GM19395 (cell line): ENCODE results near the gene MAT1A.

Source experiments
- ATAC-seq: cut with Tn5 transposase; IDR thresholded peaks from one replicate; pipeline ENCODE4 v1.9.1; 2021; ENCODE audit warnings: mild to moderate bottlenecking, moderate library complexity; ENCODE audit not compliant: unreplicated experiment

MAT1A gene

GRCh38 chr10:80283119-80283518 is 6.3 kb downstream of the MAT1A start:
- ATAC-seq, result no peak

GRCh38 chr10:80281784-80282765 is 7.4 kb downstream of the MAT1A start:
- no peak for ATAC-seq

- peak; percentile 55 for ATAC-seq
These were observed 8.2 kb downstream of the MAT1A start for GRCh38 chr10:80281292-80281691.

- ATAC-seq, result no peak
These were observed 9.2 kb downstream of the MAT1A start for GRCh38 chr10:80280071-80280800.

- ATAC-seq, result no peak
These were observed 10.3 kb downstream of the MAT1A start for GRCh38 chr10:80279146-80279545.

- ATAC-seq, result no peak
These were observed 11.0 kb downstream of the MAT1A start for GRCh38 chr10:80278480-80278879.

GRCh38 chr10:80277567-80278250 is 11.7 kb downstream of the MAT1A start:
- no peak for ATAC-seq

- no peak for ATAC-seq
These were observed 12.4 kb downstream of the MAT1A start for GRCh38 chr10:80277016-80277415.

- ATAC-seq, result no peak
These were observed 13.1 kb downstream of the MAT1A start for GRCh38 chr10:80276335-80276734.

- no peak for ATAC-seq
These were observed 13.7 kb downstream of the MAT1A start for GRCh38 chr10:80275756-80276155.

- no peak for ATAC-seq
These were observed 14.3 kb downstream of the MAT1A start for GRCh38 chr10:80275135-80275498.

- no peak for ATAC-seq
These were observed 14.9 kb downstream of the MAT1A start for GRCh38 chr10:80274396-80275134.

GRCh38 chr10:80273523-80274170 is 15.8 kb downstream of the MAT1A start:
- no peak for ATAC-seq

- no peak for ATAC-seq
These were observed 16.5 kb downstream of the MAT1A start for GRCh38 chr10:80272793-80273522.

- ATAC-seq, result no peak
These were observed 18.0 kb downstream of the MAT1A start for GRCh38 chr10:80271416-80271815.

GRCh38 chr10:80270887-80271286 is 18.6 kb downstream of the MAT1A start:
- no peak for ATAC-seq

GRCh38 chr10:80268938-80269588 is 20.4 kb downstream of the MAT1A start:
- ATAC-seq, result no peak

GRCh38 chr10:80268266-80268665 is 21.2 kb downstream of the MAT1A start:
- ATAC-seq, result no peak

- no peak for ATAC-seq
These were observed 23.0 kb downstream of the MAT1A start for GRCh38 chr10:80266513-80266863.
